ENCODE data around the gene TAB3.

GRCh38 chrX:30906726-30907125 is 17.7 kb upstream of the TAB3 start:
- no peak for TF ChIP-seq RCOR1 (IDR thresholded peaks at IDR 0.05; ENCODE audit: insufficient replicate concordance, low read length)
- no peak for TF ChIP-seq CTCF (conservative IDR thresholded peaks at IDR 0.05; ENCODE audit: low read depth, low read length)
- TF ChIP-seq MAZ (IDR thresholded peaks at IDR 0.05; ENCODE audit: borderline replicate concordance, low read depth, low read length), result no peak
- no peak for TF ChIP-seq ELK1 (IDR thresholded peaks at IDR 0.05; ENCODE audit: borderline replicate concordance, low read depth, low read length)
- no peak for TF ChIP-seq POLR2A (IDR thresholded peaks at IDR 0.05; ENCODE audit: low read depth, low read length)
- TF ChIP-seq MAFK (IDR thresholded peaks at IDR 0.05; ENCODE audit: low read depth, low read length), result no peak
- TF ChIP-seq RFX5 (IDR thresholded peaks at IDR 0.05; ENCODE audit: low read depth, low read length), result no peak
- TF ChIP-seq BHLHE40 (IDR thresholded peaks at IDR 0.05; ENCODE audit: low read depth, low read length), result no peak

Data from IMR-90 (cell line).